Esophagus muscularis mucosa (tissue), 4 donors: ENCODE data around the gene ZNF576.

Experiments
- CTCF ChIP-seq, 3 experiments: fragments of 200-600 bp in 2 of 3; fragments of 450-650 bp in 1 of 3; sonication (generic) in 2 of 3; IDR thresholded peaks; one replicate each; pipeline ENCODE4 v1.5.1; 2017 to 2019; ENCODE audit warnings: antibody characterized with exemption in 3 of 3, mild to moderate bottlenecking in 2 of 3, moderate library complexity in 1 of 3
- EP300 ChIP-seq: sonication (generic); formaldehyde crosslinking; IDR thresholded peaks from one replicate; pipeline ENCODE4 v1.6.1; 2017; ENCODE audit warnings: antibody characterized with exemption
- POLR2A ChIP-seq: fragments of 450-650 bp; IDR thresholded peaks from one replicate; pipeline ENCODE4 v1.6.1; 2017; ENCODE audit warnings: antibody characterized with exemption, moderate library complexity, mild to moderate bottlenecking, low read depth
- POLR2AphosphoS5 ChIP-seq, 2 donors: sonication (generic); formaldehyde crosslinking; IDR thresholded peaks; one replicate each; pipeline ENCODE4 v1.6.1; 2017; ENCODE audit warnings: antibody characterized with exemption in 2 of 2

GRCh38 chr19:43626838-43627237 lies 30.4 kb downstream of the ZNF576 start:
- TF ChIP-seq CTCF (IDR thresholded peaks at IDR 0.05), result no peak
- no peak for TF ChIP-seq POLR2A
- no peak for TF ChIP-seq POLR2AphosphoS5 (IDR thresholded peaks at IDR 0.05)
- no peak for TF ChIP-seq EP300
